HG03354 (cell line): Measurements from ENCODE around the gene CAPZB.

Source experiments
- ATAC-seq: cut with Tn5 transposase; IDR thresholded peaks from one replicate; pipeline ENCODE4 v1.9.1; 2021; ENCODE audit warnings: mild to moderate bottlenecking; ENCODE audit not compliant: unreplicated experiment, poor library complexity, severe bottlenecking

The CAPZB gene

GRCh38 chr1:19326748-19327065 is 158.6 kb downstream of the CAPZB start:
- no peak for ATAC-seq

- no peak for ATAC-seq
These were observed 159.2 kb downstream of the CAPZB start for GRCh38 chr1:19325958-19326747.

GRCh38 chr1:19325368-19325957 is 159.9 kb downstream of the CAPZB start:
- ATAC-seq = no peak

- ATAC-seq = no peak
These were observed 160.7 kb downstream of the CAPZB start for GRCh38 chr1:19324665-19324990.

- no peak for ATAC-seq
These were observed 161.2 kb downstream of the CAPZB start for GRCh38 chr1:19323987-19324664.

GRCh38 chr1:19322481-19322880 is 162.9 kb downstream of the CAPZB start:
- no peak for ATAC-seq

- ATAC-seq = no peak
These were observed 164.3 kb downstream of the CAPZB start for GRCh38 chr1:19321071-19321470.

- no peak for ATAC-seq
These were observed 166.1 kb downstream of the CAPZB start for GRCh38 chr1:19319196-19319595.

- ATAC-seq = no peak
These were observed 168.0 kb downstream of the CAPZB start for GRCh38 chr1:19317126-19317910.

- peak; percentile 50 for ATAC-seq
These were observed 169.8 kb downstream of the CAPZB start for GRCh38 chr1:19315378-19316198.

GRCh38 chr1:19313961-19314882 is 171.1 kb downstream of the CAPZB start:
- ATAC-seq = no peak

- ATAC-seq = no peak
These were observed 171.7 kb downstream of the CAPZB start for GRCh38 chr1:19313636-19313959.

GRCh38 chr1:19312782-19313635 is 172.3 kb downstream of the CAPZB start:
- ATAC-seq = peak; percentile 12

GRCh38 chr1:19311931-19312781 is 173.2 kb downstream of the CAPZB start, which contains the start of the genes AKR7A2 and SLC66A1:
Gene AKR7A2, minus strand, starts transcription at chr1:19312144. Its CDS starts 20 bp downstream, at chr1:19312124.
Gene SLC66A1, plus strand, starts transcription at chr1:19312326. Its CDS starts 5,352 bp downstream, at chr1:19317678.
- ATAC-seq = peak; percentile 70

GRCh38 chr1:19311503-19311930 is 173.8 kb downstream of the CAPZB start:
- ATAC-seq = peak; percentile 14

- no peak for ATAC-seq
These were observed 174.4 kb downstream of the CAPZB start for GRCh38 chr1:19310720-19311502.
